GM12874 (cell line): ENCODE measurements around the gene ZFAND6.

Source experiments
- CTCF ChIP-seq: IDR thresholded peaks from 2 replicates; pipeline ENCODE4 v1.5.1; 2011; ENCODE audit warnings: low read depth, mild to moderate bottlenecking, control low read depth, low read length, moderate library complexity; ENCODE audit not compliant: insufficient read depth

The ZFAND6 gene

GRCh38 chr15:80179025-80179759 is 119.7 kb downstream of the ZFAND6 start:
- no peak for TF ChIP-seq CTCF

GRCh38 chr15:80179935-80180334 is 120.5 kb downstream of the ZFAND6 start:
- no peak for TF ChIP-seq CTCF

GRCh38 chr15:80180468-80180867 is 121.0 kb downstream of the ZFAND6 start:
- no peak for TF ChIP-seq CTCF

- no peak for TF ChIP-seq CTCF
Observed at GRCh38 chr15:80180986-80181385, 121.5 kb downstream of the ZFAND6 start.

GRCh38 chr15:80182611-80183261 is 123.3 kb downstream of the ZFAND6 start:
- TF ChIP-seq CTCF, result no peak

- TF ChIP-seq CTCF, result no peak
Observed at GRCh38 chr15:80183306-80183705, 123.8 kb downstream of the ZFAND6 start.

- TF ChIP-seq CTCF, result no peak
Observed at GRCh38 chr15:80183886-80184285, 124.4 kb downstream of the ZFAND6 start.
